ENCODE measurements around the gene ASCC1. TPM values are rescaled to one million over a fixed set of nuclear protein-coding genes. Genes with fewer than 3 reads are reported as not detected.

The ASCC1 gene
- polyA plus RNA-seq, 1 donor (not counting 4 experiments of a cell fraction or from before 2014, with no cell fraction given) = 32.9 TPM

DNA sequence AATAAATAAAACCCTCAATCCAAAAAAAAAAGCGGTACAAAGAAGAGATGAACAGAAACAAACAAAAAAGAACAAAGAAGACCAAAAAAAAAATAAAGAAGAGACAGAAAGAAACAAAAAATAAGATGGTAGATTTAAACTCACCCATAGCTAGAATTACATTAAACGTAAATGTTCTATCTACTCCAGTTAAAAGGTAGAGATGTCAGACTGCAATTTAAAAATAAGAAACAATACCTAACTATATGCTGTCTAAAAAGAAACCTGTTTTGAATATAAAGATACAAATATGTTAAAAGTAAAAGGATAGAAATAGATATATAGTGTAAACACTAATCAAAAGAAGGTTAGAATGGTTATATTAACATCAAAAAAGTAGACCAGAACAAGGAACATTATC, 31.9 kb downstream of the ASCC1 start:
- Histone ChIP-seq H3K9me3 (ENCODE audit: control insufficient read depth, low read depth, low read length) (no peaks in the 10 kb centered on the region), H3K27ac (ENCODE audit: control insufficient read depth, insufficient read depth, low read length) (no peak overlapping the region), H3K9me1 (ENCODE audit: control insufficient read depth, extremely low read depth, insufficient read depth, low read length) (no peaks in the 10 kb centered on the region), H3K4me2 (ENCODE audit: control insufficient read depth, extremely low read depth, insufficient read depth, low read depth, low read length) (no peak overlapping the region), H3K4me1 (ENCODE audit: control insufficient read depth, extremely low read depth, insufficient read depth, low read length) (peaks cover 7% of the 10 kb centered on the region), H3K27me3 (ENCODE audit: control insufficient read depth, extremely low read depth, insufficient read depth, low read length) (no peaks in the 10 kb centered on the region), H3K9ac (ENCODE audit: control insufficient read depth, extremely low read depth, insufficient read depth, low read length) (no peak overlapping the region), H3K36me3 (ENCODE audit: control insufficient read depth in 2 of 2, extremely low read depth in 1 of 2, insufficient read depth in 2 of 2, low read length in 2 of 2) (peaks cover 0 to 3% of the 10 kb centered on the region in 2 experiments), H2AFZ (ENCODE audit: control insufficient read depth, low read length) (no peak overlapping the region), H3K4me3 (ENCODE audit: control insufficient read depth in 2 of 3, extremely low read depth in 1 of 3, insufficient read depth in 2 of 3, low read depth in 1 of 3, low read length in 3 of 3) (no peak overlapping the region), H4K20me1 (ENCODE audit: control insufficient read depth, extremely low read depth, insufficient read depth, low read length) (no peaks in the 10 kb centered on the region), H3K79me2 (ENCODE audit: control insufficient read depth, insufficient read depth, low read length) (no peaks in the 10 kb centered on the region)
- no peak for TF ChIP-seq EZH2 (IDR thresholded peaks at IDR 0.05; ENCODE audit: low read length)
- TF ChIP-seq CTCF (optimal IDR thresholded peaks at IDR 0.05 in 1 of 3, IDR thresholded peaks at IDR 0.05 in 1 of 3, conservative IDR thresholded peaks at IDR 0.05 in 1 of 3; ENCODE audit: extremely low read depth in 1 of 3, insufficient read depth in 2 of 3, low read length in 3 of 3) = no peak
- FAIRE-seq (no peak), DNase-seq (ENCODE audit: low read depth, low spot score) (no peak)
- dilution Hi-C loops (cut with MboI; ENCODE audit: extremely low pct_ligation_motif_present, low sequenced_read_pairs) = no loop called here

DNA sequence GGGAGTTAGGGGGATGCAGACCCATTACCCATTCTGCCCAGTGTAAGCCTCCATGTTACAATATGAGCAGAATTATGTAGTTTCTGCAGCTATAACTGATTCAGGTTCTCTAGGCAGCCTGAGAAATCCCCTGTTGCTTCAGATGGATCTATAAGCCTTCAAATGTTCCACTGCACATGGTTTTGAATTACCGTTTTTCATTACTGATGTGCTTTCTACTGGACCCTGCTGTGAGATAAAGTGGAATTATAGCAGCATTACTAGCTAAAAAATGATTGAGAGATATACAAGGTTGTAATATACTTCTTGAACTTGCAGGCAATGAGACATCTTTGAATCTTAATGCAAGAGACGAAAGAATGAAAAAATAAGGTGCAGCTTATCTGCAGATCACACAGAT, 38.6 kb downstream of the ASCC1 start:
- Histone ChIP-seq H3K9ac (ENCODE audit: control insufficient read depth, extremely low read depth, insufficient read depth, low read length) (no peak overlapping the region), H3K9me1 (ENCODE audit: control insufficient read depth, extremely low read depth, insufficient read depth, low read length) (no peaks in the 10 kb centered on the region), H3K4me3 (ENCODE audit: control insufficient read depth in 2 of 3, extremely low read depth in 1 of 3, insufficient read depth in 2 of 3, low read depth in 1 of 3, low read length in 3 of 3) (no peak overlapping the region), H3K4me2 (ENCODE audit: control insufficient read depth, extremely low read depth, insufficient read depth, low read depth, low read length) (no peak overlapping the region), H3K9me3 (ENCODE audit: control insufficient read depth, low read depth, low read length) (no peaks in the 10 kb centered on the region), H3K79me2 (ENCODE audit: control insufficient read depth, insufficient read depth, low read length) (no peaks in the 10 kb centered on the region), H3K4me1 (ENCODE audit: control insufficient read depth, extremely low read depth, insufficient read depth, low read length) (peaks cover 22% of the 10 kb centered on the region), H3K27me3 (ENCODE audit: control insufficient read depth, extremely low read depth, insufficient read depth, low read length) (no peaks in the 10 kb centered on the region), H4K20me1 (ENCODE audit: control insufficient read depth, extremely low read depth, insufficient read depth, low read length) (no peaks in the 10 kb centered on the region), H2AFZ (ENCODE audit: control insufficient read depth, low read length) (no peak overlapping the region), H3K36me3 (ENCODE audit: control insufficient read depth in 2 of 2, extremely low read depth in 1 of 2, insufficient read depth in 2 of 2, low read length in 2 of 2) (peaks cover 2 to 11% of the 10 kb centered on the region in 2 experiments), H3K27ac (ENCODE audit: control insufficient read depth, insufficient read depth, low read length) (no peak overlapping the region)
- TF ChIP-seq CTCF (optimal IDR thresholded peaks at IDR 0.05 in 1 of 3, IDR thresholded peaks at IDR 0.05 in 1 of 3, conservative IDR thresholded peaks at IDR 0.05 in 1 of 3; ENCODE audit: extremely low read depth in 1 of 3, insufficient read depth in 2 of 3, low read length in 3 of 3) (no peak), EZH2 (IDR thresholded peaks at IDR 0.05; ENCODE audit: low read length) (no peak)
- dilution Hi-C loops (cut with MboI; ENCODE audit: extremely low pct_ligation_motif_present, low sequenced_read_pairs) = no loop called here
- no peak for DNase-seq (ENCODE audit: low read depth, low spot score)
- no peak for FAIRE-seq

Data from keratinocyte (primary cell).